ENCODE measurements around the gene CLTCL1.
"Not testable (repeated sequence)": the region's sequence is repeated elsewhere in the genome, so short reads cannot be mapped to it uniquely, and the experiment has no call there.

The CLTCL1 gene

GRCh38 chr22:19216579-19216978 is 74.9 kb downstream of the CLTCL1 start:
- DNase-seq (ENCODE audit: low read depth): no peak

GRCh38 chr22:19215360-19215759 is 76.2 kb downstream of the CLTCL1 start:
- no peak for DNase-seq (ENCODE audit: low read depth)

DNA sequence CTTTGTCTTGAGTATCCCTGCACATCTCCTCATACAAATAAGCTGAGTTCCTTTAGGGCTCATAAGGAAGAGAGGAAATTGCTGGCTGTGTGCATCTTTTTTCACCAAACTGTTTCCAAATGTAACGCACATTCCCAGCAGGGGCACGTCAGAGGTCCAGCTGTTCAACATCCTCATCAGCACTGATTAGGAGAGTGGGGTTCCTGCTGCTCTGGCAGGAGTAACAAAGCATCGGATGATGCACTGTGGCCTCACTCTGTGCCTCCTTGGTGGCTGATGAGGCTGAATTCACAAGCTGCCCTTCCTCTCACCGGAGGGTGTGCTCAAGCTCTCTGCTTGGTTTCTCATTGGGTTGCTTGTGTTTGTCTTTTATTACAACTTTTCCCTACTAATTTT is 77.4 kb downstream of the CLTCL1 start:
- no peak for DNase-seq (ENCODE audit: low read depth)

GRCh38 chr22:19213442-19214077 is 78.0 kb downstream of the CLTCL1 start:
- DNase-seq (ENCODE audit: low read depth): no peak

DNA sequence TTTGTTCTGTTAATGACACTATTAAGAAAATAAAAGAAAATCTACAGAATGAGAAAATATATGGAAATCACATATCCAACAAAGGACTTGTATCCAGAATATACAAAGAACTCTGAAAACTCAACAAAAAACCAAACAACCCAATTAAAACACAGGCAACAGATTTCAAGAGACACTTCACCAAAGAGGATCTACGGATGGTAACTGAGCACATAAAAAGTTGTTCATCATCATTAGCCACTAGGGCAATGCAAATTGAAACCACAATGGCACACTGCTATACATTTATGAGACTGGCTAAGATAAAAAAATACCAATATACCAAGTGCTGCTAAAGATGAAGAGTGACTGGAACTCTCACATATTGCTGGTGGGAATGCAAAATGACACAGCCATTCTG is 78.5 kb downstream of the CLTCL1 start:
- no peak for DNase-seq (ENCODE audit: low read depth)

DNA sequence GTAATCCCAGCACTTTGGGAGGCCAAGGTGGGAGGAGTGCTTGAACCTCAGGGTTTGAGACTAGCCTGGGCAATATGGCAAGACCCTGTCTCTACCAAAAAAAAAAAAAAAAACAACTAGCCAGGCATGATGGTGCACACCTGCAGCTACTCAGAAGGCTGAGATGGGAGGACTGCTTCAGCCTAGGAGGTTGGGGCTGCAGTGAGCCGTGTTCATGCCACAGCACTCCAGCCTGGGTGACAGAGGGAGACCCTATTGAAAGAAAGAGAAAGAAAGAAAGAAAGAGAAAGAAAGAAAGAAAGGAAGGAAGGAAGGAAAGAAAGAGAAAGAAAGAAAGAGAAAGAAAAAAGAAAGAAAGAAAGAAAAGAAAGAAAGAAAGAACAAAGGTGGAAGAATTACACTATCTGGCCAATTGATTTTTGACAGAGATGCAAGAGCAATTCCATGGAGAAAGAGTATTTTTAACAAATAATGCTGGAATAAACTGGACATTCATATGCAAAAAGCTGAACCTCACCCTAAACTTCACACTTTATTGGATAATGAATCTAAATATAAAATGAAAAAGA is 79.1 kb downstream of the CLTCL1 start:
- DNase-seq (ENCODE audit: low read depth): no peak

GRCh38 chr22:19210188-19210587 is 81.3 kb downstream of the CLTCL1 start:
- DNase-seq (ENCODE audit: low read depth): no peak

GRCh38 chr22:19208287-19208847 is 83.2 kb downstream of the CLTCL1 start:
- DNase-seq (ENCODE audit: low read depth): no peak

DNA sequence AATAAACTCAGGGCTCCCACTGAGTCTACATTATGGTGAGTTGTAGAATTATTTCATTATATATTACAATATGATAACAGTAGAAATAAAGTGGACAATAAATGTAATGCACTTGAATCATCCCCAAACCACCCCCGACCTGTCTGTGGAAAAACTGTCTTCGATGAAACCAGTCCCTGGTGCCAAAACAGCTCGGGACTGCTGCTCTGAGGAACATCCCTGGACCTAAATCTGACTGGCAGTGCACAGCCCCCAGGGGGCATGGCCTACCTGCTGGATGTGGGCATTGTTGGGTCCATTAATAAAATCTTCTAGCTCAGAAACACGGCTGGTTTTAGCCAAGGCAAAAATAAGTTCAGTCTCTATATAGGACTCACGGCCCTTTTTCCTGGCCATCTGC is 83.6 kb downstream of the CLTCL1 start:
- DNase-seq (ENCODE audit: low read depth): no peak

DNA sequence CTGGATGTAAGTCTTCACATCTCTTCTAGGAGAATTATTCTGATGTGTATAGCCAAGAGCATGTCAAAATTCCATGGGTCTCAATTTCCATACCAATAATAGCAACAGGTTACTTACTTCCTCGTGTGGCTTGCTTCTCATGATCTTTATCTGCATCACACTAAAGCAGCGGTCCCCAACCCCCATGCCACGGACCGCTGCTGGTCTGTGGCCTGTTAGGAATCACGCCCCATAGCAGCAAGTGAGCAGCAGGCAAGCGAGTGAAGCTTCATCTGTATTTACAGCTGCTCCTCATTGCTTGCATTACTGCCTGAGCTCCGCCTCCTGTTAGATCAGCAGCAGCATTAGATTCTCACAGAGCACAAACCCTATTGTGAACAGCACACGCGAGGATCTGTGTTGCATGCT is 84.1 kb downstream of the CLTCL1 start:
- no peak for DNase-seq (ENCODE audit: low read depth)

DNA sequence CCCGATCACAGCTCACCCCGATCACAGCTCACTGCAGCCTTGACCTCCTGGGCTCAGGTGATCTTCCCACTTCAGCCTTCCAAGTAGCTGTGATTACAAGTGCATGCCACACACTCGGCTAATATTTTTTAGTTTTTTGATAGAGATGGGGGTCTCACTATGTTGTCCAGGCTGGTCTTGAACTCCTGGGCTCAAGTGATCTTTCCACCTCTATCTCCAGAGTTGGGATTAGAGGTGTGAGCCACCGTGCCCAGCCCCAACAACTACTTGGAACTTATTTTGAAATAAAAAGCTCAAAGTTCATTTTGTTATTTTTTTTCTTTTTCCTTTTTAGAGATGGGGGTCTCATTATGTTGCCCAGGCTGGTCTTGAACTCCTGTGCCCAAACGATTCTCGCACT is 85.2 kb downstream of the CLTCL1 start:
- DNase-seq (ENCODE audit: low read depth): no peak

DNA sequence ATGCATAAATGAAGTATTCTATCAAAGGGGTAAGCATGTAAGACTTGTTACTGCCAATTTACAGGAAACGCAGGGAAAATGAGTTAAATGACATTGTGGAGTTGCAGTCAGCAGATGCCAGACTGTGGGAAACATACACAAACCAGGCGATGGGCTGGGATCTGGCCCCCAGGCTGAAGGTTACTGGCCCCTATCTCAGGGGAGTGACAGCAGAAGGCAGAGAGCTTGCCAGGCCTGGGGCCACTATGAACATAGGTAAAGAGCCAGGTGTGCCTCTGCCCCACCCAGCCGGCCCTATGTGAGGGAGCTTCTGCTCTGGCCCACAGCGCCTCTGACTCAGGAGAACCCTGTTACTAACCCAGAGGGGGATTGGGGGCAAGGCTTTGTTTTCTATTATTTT is 86.9 kb downstream of the CLTCL1 start:
- no peak for DNase-seq (ENCODE audit: low read depth)

- no peak for DNase-seq (ENCODE audit: low read depth)
These were observed 87.7 kb downstream of the CLTCL1 start for GRCh38 chr22:19203834-19204233.

DNA sequence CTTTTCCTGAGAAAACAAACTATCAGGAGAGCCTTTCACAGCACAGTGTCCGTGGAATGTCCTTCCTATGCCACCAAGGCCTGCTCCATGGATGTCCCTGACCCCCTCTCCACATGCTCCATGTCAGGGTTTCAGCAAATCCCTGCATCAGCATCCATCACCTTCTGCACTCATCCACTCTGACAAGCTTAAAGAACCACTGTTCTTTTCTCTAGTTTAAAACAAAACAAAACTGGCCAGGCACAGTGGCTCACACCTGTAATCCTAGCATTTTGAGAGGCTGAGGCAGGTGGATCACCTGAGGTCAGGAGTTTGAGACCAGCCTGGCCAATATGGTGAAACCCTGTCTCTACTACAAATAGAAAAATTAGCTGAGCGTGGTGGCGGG is 88.7 kb downstream of the CLTCL1 start:
- DNase-seq (ENCODE audit: low read depth): not testable (repeated sequence)

DNA sequence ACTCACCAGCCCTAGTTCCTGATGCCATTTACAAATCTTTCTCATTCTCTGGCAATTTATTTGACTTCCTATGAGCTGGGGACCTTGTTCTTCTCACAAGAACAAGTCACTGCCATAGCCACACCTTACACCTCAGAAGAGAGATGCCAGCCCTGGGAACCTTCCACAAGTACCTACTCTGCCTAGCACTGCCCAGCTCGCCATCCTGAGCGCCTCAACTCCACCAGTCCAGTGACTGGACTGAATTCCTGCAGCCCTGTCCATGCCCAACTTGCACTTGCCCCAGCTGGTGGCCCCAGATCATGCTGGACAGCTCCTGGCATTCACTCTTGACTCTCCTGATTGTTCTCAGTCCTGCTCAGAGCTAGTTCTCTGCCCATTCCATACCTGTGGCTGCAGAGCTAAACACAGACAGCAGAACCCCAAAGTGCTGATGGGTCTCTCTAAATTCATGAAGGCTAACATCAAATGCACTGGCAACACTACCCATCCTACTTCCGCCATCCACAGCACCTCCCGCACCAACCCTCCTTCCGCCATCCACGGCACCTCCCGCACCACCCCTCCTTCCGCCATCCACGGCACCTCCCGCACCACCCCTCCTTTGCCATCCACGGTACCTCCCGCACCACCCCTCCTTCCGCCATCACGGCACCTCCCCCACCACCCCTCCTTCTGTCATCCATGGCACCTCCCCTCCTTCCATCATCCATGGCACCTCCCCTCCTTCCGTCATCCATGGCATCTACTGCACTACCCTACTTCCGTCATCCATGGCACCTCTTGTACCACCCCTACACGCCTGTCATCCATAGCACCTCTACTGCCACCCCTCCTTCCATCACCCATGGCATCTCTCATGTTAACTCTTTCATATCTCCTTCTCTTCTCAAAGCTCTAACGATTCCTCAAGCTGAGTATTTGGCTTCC is 89.4 kb downstream of the CLTCL1 start:
- DNase-seq (ENCODE audit: low read depth): no peak

DNA sequence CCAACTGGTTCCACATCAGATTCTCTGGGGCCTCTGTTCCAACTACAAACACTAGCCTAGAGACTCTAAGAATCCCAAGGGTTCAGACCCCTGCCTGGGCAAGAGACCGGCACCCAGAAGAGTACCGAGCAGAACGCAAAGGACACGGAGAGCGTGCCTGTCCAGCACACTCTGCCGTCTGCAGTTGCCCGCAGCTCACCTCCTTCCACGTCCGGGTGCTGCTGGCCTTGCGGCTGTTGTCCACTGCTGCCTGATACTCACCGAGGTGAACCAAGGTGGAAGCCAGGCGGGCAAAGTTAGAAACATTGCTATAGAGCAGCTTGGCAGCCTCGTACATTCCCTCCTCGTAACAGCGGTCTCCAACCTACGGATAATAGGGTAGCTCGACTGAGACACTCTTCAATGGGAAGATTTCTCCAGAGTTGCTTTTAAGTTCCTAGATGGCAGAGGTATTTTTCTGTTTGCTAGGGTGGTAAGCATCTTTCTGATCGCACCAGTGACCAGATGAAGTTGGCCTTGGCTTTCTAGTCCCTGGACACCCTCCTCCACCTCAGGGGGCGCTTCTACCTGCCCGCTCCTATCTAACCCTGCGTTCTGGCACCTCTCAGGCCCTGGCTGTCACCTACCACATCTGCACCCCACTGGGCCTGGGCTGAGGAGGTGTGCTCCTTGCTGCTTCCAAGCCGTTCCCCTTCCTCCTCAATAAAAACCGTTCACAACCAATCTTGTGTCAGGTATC is 90.2 kb downstream of the CLTCL1 start:
- no peak for DNase-seq (ENCODE audit: low read depth)

DNA sequence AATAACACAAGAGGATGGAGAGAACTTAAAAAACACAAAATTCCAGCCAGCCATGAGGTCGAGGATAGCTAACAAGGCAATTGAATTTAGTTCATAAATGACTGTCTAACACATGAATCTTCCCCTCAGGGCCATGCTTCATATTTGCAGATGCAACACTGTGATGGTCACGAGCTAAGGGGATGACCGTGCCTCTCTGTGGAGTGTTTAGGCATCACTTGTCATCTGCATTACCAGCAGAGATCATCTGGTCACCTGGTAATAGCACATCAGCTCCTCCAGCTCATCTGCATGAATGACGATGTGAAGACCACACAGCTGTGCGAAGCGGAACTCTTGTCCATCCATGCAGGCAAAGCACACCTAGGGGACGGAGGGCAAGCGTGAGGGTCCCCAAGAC is 92.0 kb downstream of the CLTCL1 start:
- DNase-seq (ENCODE audit: low read depth): no peak

GRCh38 chr22:19197997-19198865 is 93.3 kb downstream of the CLTCL1 start:
- DNase-seq (ENCODE audit: low read depth): no peak

- no peak for DNase-seq (ENCODE audit: low read depth)
These were observed 94.5 kb downstream of the CLTCL1 start for GRCh38 chr22:19196841-19197612.
